HCT116 (cell line): ENCODE results near the gene TUBB1.

ENCODE experiments used
- ATF3 ChIP-seq: IDR thresholded peaks from 2 replicates; pipeline ENCODE4 v1.6.1; 2012
- EZH2 ChIP-seq: fragments of 200-600 bp; sonication (generic); IDR thresholded peaks from 2 replicates; pipeline ENCODE4 v1.6.1; 2017; ENCODE audit warnings: antibody characterized with exemption, mixed run types
- JUND ChIP-seq: IDR thresholded peaks from 2 replicates; pipeline ENCODE4 v1.6.1; 2012
- POLR2A ChIP-seq: IDR thresholded peaks from 2 replicates; pipeline ENCODE4 v1.7.0; 2011; ENCODE audit warnings: borderline replicate concordance; ENCODE audit not compliant: insufficient read depth, insufficient read length; ENCODE audit errors: extremely low read depth
- POLR2AphosphoS5 ChIP-seq: IDR thresholded peaks from 2 replicates; pipeline ENCODE4 v1.6.1; 2011; ENCODE audit warnings: mild to moderate bottlenecking, low read depth, low read length, moderate library complexity
- ZNF274 ChIP-seq: fragments of 200-500 bp; sonication (Bioruptor generic); IDR thresholded peaks from 2 replicates; pipeline ENCODE4 v1.6.1; 2014; ENCODE audit warnings: mild to moderate bottlenecking, low read depth, low read length, inconsistent platforms
- TF ChIP-seq, protein P1 (sequence below): IDR thresholded peaks from 2 replicates; pipeline ENCODE4 v1.6.1; 2012; ENCODE audit warnings: low read depth
- TF ChIP-seq, protein P2 (sequence below), 3 experiments: fragments of 200-600 bp in 1 of 3; sonication (generic) in 1 of 3; IDR thresholded peaks in 2 of 3; conservative IDR thresholded peaks in 1 of 3; 2 replicates each; pipeline ENCODE4 v1.5.1; 2012 to 2017; ENCODE audit warnings: low read depth in 2 of 3, low read length in 2 of 3, antibody characterized with exemption in 1 of 3, borderline replicate concordance in 1 of 3, control low read depth in 1 of 3, mild to moderate bottlenecking in 1 of 3, mixed read lengths in 1 of 3, mixed run types in 1 of 3, moderate library complexity in 1 of 3; ENCODE audit not compliant: insufficient read depth in 1 of 3

GRCh38 chr20:58982406-58983114 lies 36.7 kb upstream of the TUBB1 start:
- TF ChIP-seq JUND (no peak), POLR2A (no peak), ZNF274 (no peak), POLR2AphosphoS5 (no peak), ATF3 (no peak), EZH2 (no peak)
- TF ChIP-seq, protein P1, sequence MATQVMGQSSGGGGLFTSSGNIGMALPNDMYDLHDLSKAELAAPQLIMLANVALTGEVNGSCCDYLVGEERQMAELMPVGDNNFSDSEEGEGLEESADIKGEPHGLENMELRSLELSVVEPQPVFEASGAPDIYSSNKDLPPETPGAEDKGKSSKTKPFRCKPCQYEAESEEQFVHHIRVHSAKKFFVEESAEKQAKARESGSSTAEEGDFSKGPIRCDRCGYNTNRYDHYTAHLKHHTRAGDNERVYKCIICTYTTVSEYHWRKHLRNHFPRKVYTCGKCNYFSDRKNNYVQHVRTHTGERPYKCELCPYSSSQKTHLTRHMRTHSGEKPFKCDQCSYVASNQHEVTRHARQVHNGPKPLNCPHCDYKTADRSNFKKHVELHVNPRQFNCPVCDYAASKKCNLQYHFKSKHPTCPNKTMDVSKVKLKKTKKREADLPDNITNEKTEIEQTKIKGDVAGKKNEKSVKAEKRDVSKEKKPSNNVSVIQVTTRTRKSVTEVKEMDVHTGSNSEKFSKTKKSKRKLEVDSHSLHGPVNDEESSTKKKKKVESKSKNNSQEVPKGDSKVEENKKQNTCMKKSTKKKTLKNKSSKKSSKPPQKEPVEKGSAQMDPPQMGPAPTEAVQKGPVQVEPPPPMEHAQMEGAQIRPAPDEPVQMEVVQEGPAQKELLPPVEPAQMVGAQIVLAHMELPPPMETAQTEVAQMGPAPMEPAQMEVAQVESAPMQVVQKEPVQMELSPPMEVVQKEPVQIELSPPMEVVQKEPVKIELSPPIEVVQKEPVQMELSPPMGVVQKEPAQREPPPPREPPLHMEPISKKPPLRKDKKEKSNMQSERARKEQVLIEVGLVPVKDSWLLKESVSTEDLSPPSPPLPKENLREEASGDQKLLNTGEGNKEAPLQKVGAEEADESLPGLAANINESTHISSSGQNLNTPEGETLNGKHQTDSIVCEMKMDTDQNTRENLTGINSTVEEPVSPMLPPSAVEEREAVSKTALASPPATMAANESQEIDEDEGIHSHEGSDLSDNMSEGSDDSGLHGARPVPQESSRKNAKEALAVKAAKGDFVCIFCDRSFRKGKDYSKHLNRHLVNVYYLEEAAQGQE = no peak
- TF ChIP-seq, protein P2, sequence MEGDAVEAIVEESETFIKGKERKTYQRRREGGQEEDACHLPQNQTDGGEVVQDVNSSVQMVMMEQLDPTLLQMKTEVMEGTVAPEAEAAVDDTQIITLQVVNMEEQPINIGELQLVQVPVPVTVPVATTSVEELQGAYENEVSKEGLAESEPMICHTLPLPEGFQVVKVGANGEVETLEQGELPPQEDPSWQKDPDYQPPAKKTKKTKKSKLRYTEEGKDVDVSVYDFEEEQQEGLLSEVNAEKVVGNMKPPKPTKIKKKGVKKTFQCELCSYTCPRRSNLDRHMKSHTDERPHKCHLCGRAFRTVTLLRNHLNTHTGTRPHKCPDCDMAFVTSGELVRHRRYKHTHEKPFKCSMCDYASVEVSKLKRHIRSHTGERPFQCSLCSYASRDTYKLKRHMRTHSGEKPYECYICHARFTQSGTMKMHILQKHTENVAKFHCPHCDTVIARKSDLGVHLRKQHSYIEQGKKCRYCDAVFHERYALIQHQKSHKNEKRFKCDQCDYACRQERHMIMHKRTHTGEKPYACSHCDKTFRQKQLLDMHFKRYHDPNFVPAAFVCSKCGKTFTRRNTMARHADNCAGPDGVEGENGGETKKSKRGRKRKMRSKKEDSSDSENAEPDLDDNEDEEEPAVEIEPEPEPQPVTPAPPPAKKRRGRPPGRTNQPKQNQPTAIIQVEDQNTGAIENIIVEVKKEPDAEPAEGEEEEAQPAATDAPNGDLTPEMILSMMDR (IDR thresholded peaks at IDR 0.05 in 2 of 3, conservative IDR thresholded peaks at IDR 0.05 in 1 of 3; ENCODE audit: borderline replicate concordance in 1 of 3, insufficient read depth in 1 of 3, low read depth in 2 of 3, low read length in 2 of 3) = no peak
